Umbilical cord (tissue), 2 donors: ENCODE data around the gene AP4B1. TPM values are rescaled to one million over a fixed set of nuclear protein-coding genes. Genes with fewer than 3 reads are reported as not detected.
"Not testable (repeated sequence)": the region's sequence is repeated elsewhere in the genome, so short reads cannot be mapped to it uniquely, and the experiment has no call there.

ENCODE experiments used
- DNase-seq: peaks from one replicate; pipeline ENCODE4 v3.0.0-alpha.2; 2015; ENCODE audit warnings: low spot score
- total RNA-seq: library from RNA; depleted of rRNA; stranded (reverse); fragments of >200 nt; gene quantifications from one replicate; pipeline ENCODE4 v1.2.3, GENCODE V29; 2014; ENCODE audit warnings: low replicate concordance; ENCODE audit not compliant: insufficient read depth

The AP4B1 gene
- total RNA-seq, 1 donor from 2014 or later: 25.8 TPM

- no peak for DNase-seq
These were observed 46.2 kb downstream of the AP4B1 start for GRCh38 chr1:113858418-113858817.

DNA sequence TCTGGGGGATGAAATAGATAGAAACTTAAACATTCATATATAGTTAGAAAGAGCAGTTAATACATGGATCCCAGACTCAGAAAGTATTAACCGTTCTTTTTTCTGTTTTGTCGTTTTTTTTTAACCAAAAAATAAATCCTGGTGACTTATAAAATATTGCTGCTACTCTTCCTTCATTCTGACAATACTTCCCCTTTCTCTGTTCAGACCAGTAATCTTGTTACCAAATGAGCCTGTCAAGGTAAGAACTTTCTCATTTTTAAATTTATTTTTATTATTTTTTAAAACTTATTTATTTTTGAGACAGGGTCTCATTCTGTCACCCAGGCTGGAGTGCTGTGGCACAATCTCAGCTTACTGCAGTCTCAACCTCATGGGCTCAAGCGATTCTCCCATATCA lies 46.8 kb downstream of the AP4B1 start:
- no peak for DNase-seq

- DNase-seq: no peak
These were observed 48.2 kb downstream of the AP4B1 start for GRCh38 chr1:113856401-113856790.

- no peak for DNase-seq
These were observed 48.8 kb downstream of the AP4B1 start for GRCh38 chr1:113855630-113856400.

- no peak for DNase-seq
These were observed 50.4 kb downstream of the AP4B1 start for GRCh38 chr1:113854234-113854633.

- DNase-seq: not testable (repeated sequence)
These were observed 51.9 kb downstream of the AP4B1 start for GRCh38 chr1:113852694-113853093.

- no peak for DNase-seq
These were observed 54.3 kb downstream of the AP4B1 start for GRCh38 chr1:113850127-113850796.

DNA sequence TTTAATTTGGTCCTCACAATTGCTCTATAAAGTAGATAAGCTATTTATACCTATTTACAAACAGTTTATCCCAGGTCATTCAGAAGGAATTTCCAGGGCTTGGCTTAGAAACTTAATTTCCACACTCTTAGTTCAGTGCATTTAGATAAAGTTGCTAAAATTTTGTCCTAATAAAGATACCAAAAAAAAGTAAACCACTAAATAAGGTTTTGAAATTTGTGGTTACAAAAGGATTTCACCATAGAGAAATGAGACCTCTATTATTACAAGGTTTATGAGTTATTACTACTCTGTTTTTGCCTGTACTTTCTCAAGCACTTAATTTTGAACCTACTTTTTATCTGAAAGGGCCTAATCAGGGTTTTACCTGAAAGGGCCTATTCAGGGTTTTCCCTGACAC lies 55.5 kb downstream of the AP4B1 start:
- DNase-seq: no peak

GRCh38 chr1:113846391-113847035 lies 58.1 kb downstream of the AP4B1 start:
- no peak for DNase-seq

Other genes starting within 250 kb of the AP4B1 start
- 29.4 TPM for gene PHTF1, start 145.3 kb downstream of the AP4B1 start, total RNA-seq
- gene RSBN1, start 92.3 kb downstream of the AP4B1 start, total RNA-seq: 25.3 TPM
- 3.1 TPM for gene PTPN22, start 33.1 kb downstream of the AP4B1 start, total RNA-seq
- 3.6 TPM for gene BCL2L15, start 17.2 kb downstream of the AP4B1 start, total RNA-seq
- gene DCLRE1B, start 527 bp upstream of the AP4B1 start, total RNA-seq: 9.6 TPM
- 28.9 TPM for gene HIPK1, start 24.5 kb upstream of the AP4B1 start, total RNA-seq
- 370 TPM for gene OLFML3, start 74.7 kb upstream of the AP4B1 start, total RNA-seq
- 0.96 TPM for gene SYT6, start 249.1 kb upstream of the AP4B1 start, total RNA-seq